ENCODE data around the gene TOB1.

DNA sequence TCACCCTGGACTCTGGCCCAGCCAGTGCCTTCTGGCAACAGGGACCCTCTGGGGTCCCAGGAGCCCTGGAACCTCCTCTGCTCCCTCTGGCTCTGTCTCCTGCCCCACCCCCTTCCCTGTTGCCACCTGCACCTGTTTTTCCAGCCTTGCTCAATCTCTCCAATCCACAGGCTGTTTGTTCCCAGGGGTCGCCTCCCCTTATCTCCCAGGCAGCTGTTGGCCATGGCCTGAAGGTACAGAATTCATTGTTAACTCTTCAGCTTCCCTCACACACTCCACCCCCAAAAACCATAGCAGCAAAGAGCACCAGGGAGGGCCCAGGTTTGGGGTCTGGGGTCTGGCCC is 39.3 kb upstream of the TOB1 start:
- TF ChIP-seq EP300 (IDR thresholded peaks at IDR 0.05), result no peak
- TF ChIP-seq, protein P1, sequence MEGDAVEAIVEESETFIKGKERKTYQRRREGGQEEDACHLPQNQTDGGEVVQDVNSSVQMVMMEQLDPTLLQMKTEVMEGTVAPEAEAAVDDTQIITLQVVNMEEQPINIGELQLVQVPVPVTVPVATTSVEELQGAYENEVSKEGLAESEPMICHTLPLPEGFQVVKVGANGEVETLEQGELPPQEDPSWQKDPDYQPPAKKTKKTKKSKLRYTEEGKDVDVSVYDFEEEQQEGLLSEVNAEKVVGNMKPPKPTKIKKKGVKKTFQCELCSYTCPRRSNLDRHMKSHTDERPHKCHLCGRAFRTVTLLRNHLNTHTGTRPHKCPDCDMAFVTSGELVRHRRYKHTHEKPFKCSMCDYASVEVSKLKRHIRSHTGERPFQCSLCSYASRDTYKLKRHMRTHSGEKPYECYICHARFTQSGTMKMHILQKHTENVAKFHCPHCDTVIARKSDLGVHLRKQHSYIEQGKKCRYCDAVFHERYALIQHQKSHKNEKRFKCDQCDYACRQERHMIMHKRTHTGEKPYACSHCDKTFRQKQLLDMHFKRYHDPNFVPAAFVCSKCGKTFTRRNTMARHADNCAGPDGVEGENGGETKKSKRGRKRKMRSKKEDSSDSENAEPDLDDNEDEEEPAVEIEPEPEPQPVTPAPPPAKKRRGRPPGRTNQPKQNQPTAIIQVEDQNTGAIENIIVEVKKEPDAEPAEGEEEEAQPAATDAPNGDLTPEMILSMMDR (IDR thresholded peaks at IDR 0.05), result no peak
- no peak for TF ChIP-seq POLR2A (IDR thresholded peaks at IDR 0.05; ENCODE audit: low read depth)
- no peak for TF ChIP-seq POLR2AphosphoS5 (IDR thresholded peaks at IDR 0.05)
